ENCODE data around the gene ENAM. TPM values are rescaled to one million over a fixed set of nuclear protein-coding genes. Genes with fewer than 3 reads are reported as not detected.

ENAM gene
- total and polyA plus RNA-seq, 2 donors (not counting 3 experiments of a cell fraction or from before 2014, with no cell fraction given) = 0.07 TPM; not detected in 1

GRCh38 chr4:70608324-70608723 is 20.2 kb upstream of the ENAM start:
- no peaks in the 10 kb centered on the region for H3K4me1 ChIP-seq (ENCODE audit: control insufficient read depth, extremely low read depth, insufficient read depth, low read length)
- no peak for DNase-seq (ENCODE audit: low read depth, low spot score)
- H3K4me3 ChIP-seq (replicated peaks in 1 of 3; ENCODE audit: insufficient read depth in 1 of 3, low read depth in 1 of 3, low read length in 3 of 3) = no peak overlapping the region
- H4K20me1 ChIP-seq (replicated peaks; ENCODE audit: control insufficient read depth, extremely low read depth, insufficient read depth, low read length) = no peaks in the 10 kb centered on the region
- no peaks in the 10 kb centered on the region for H3K9me1 ChIP-seq (replicated peaks; ENCODE audit: control insufficient read depth, extremely low read depth, insufficient read depth, low read length)
- no peak overlapping the region for H3K9ac ChIP-seq (replicated peaks; ENCODE audit: extremely low read depth, insufficient read depth, low read length)
- H3K4me2 ChIP-seq (ENCODE audit: insufficient read depth, low read length) = no peak overlapping the region
- H2AFZ ChIP-seq (ENCODE audit: low read depth, low read length) = no peak overlapping the region
- CTCF ChIA-PET = interaction anchor here (1.6 to 1.9 kb wide), 2 partner anchors 8 to 10 kb away, joined by 3 to 6 read pairs; no protein-coding TSS in a partner anchor
- intact Hi-C loops (cut with micrococcal nuclease) (no loop called here), dilution Hi-C loops (cut with MboI; ENCODE audit: extremely low pct_ligation_motif_present, low sequenced_read_pairs) (no loop called here)
- POLR2A ChIA-PET = no interaction called here
- no TSS peak for BruUV-seq (replicated peaks)
- no peaks in the 10 kb centered on the region for H3K36me3 ChIP-seq (ENCODE audit: control insufficient read depth in 2 of 2, extremely low read depth in 1 of 2, insufficient read depth in 2 of 2, low read length in 2 of 2)
- H3K27ac ChIP-seq (ENCODE audit: insufficient read depth, low read depth, low read length) = no peak overlapping the region
- no peak for FAIRE-seq
- no peaks in the 10 kb centered on the region for H3K9me3 ChIP-seq (replicated peaks; ENCODE audit: control insufficient read depth, insufficient read depth, low read length)
- TF ChIP-seq GATA2 (IDR thresholded peaks at IDR 0.05; ENCODE audit: insufficient read depth, insufficient read length, low read depth, low read length) = no peak
- TF ChIP-seq FOS (IDR thresholded peaks at IDR 0.05; ENCODE audit: borderline replicate concordance, insufficient read depth, low read length) = no peak
- no peak for TF ChIP-seq POLR2AphosphoS5 (IDR thresholded peaks at IDR 0.05; ENCODE audit: insufficient read depth, low read depth, low read length)
- TF ChIP-seq MYC (IDR thresholded peaks at IDR 0.05; ENCODE audit: low read depth, low read length) = no peak
- TF ChIP-seq CTCF (IDR thresholded peaks at IDR 0.05; ENCODE audit: extremely low read depth in 1 of 2, insufficient read depth in 1 of 2, low read depth in 1 of 2, low read length in 2 of 2) = no peak
- TF ChIP-seq JUN (IDR thresholded peaks at IDR 0.05; ENCODE audit: borderline replicate concordance, insufficient read depth, insufficient read length, low read depth) = no peak
- TF ChIP-seq POLR2A (IDR thresholded peaks at IDR 0.05; ENCODE audit: low read depth, low read length) = no peak
- TF ChIP-seq, protein P1, sequence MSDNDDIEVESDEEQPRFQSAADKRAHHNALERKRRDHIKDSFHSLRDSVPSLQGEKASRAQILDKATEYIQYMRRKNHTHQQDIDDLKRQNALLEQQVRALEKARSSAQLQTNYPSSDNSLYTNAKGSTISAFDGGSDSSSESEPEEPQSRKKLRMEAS (IDR thresholded peaks at IDR 0.05; ENCODE audit: insufficient read depth, insufficient read length) = no peak
- TF ChIP-seq EZH2 (IDR thresholded peaks at IDR 0.05; ENCODE audit: borderline replicate concordance, low read depth, low read length, severe bottlenecking) = no peak
- peaks cover 10 to 18% of the 10 kb centered on the region in 2 experiments for H3K27me3 ChIP-seq (ENCODE audit: control insufficient read depth in 2 of 2, insufficient read depth in 2 of 2, low read length in 2 of 2)
- H3K79me2 ChIP-seq (ENCODE audit: control insufficient read depth, insufficient read depth, low read length) = no peaks in the 10 kb centered on the region

All from endothelial cell of umbilical vein (primary cell).